AG08395 (cell line): Measurements from ENCODE around the gene SPATA2L.
"Not testable (repeated sequence)": the region's sequence is repeated elsewhere in the genome, so short reads cannot be mapped to it uniquely, and the experiment has no call there.

Source experiments
- DNase-seq: peaks from one replicate; pipeline ENCODE4 v3.0.0; 2012; ENCODE audit warnings: mixed read lengths, low spot score

SPATA2L gene

DNA sequence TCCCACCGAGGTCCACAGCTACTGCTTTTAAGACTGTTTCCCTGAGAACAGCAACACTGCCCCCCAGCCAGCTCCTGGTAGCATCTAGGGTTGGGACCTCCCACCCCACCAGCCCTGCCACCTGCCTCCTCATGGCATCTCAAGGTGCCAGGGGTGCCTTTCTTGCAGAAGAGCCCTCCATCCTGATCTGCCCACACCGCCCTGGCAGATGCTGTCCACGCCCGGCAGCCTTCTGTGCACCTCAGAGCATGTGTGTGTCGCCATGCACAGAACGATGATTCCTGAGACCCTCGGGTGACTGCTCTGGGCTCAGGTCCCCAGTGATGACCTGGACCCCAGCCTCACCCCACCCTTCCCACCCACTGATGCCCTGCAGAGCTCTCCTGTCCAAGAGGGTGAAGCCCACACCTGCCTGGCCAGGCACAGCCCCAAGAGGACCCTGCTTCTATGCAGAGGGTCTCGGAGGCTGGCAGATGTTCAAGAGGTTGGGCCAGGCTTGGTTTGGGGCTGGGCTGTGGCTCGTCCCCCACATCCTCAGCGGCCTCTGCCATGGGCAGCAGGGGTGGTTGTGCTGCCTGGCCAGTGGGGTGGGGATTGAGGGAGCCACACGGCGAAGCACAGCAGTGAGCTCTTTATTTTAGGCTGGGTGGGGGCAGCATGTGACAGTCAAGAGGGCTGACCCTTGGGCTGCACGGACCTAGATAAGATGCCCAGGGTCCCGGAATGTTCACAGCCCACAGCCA is 5.2 kb upstream of the SPATA2L start:
- DNase-seq: no peak

DNA sequence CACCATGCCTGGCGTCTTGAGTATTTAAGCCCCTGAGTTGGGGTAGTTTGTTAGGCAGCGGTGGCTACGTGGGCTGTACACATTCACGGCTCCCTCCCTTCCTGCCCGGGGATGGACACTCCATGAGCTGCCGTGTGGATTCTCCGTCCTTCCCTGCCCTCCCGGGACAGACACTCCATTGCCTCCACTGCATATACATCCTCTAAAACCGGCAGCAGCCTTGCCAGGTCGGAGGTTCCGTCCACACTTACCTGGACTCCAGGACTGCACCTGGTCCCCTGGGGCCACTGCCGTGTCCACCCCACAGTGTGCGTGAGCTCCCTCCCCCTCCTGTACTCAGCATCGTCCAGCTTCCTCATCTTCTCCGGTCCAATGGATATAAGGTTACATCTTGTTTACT is 3.5 kb upstream of the SPATA2L start:
- no peak for DNase-seq

DNA sequence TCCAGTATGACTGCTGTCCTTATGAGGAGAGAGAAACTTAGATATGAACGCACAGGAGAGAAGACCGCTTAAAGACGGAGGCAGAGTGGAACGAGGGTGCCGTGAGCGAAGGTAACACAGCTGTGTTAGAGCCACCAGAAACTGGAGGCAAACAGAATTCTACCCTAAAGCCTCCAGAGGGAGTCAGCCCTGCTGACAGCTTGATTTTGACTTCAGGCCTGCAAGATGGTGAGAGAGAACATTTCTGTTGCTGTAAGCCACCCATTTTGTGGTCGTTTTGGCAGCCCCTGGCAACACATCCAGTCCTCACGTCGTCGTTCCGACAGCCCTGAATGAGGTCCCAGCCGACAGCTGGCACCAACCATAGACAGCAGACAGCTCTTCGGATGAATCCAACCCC is 2.8 kb upstream of the SPATA2L start:
- no peak for DNase-seq

DNA sequence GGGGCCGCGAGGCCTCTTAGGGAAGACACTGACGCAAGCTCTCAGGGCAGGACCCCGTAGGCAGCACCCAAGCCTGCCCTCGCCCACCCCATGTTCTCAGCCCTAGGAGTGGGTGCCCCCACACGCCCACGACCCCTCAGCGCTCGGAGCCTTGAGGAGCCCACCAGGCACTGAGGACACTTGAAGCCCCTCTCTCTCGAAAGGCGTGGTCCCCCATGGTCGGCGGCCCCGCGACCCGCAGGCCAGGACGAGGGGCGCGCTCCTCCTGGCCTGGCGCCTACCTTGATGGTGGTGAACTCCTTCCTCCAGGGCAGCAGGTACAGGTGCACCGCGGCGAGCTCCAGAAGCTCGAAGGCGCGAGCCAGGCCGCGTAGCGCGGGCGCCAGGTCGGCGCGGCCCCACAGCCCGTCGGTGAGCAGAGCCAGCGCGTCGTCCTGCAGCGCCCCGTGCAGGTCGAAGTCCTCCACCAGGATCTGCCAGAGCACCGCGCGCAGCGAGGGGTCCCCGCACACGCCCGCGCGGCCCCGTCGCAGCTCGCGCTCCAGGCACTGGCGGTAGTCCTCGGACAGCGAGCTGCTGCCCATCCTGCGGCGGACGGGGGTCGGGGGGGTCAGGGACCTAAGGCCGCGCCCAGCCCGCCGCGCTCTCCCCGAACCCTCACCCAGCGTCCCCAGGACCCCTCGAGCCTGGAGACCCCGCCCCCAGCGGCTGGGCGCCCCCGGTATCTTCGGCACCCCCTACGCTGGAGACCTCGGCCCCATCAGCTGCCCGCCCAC is 668 bp downstream of the SPATA2L start:
- peak; percentile 27 for DNase-seq

DNA sequence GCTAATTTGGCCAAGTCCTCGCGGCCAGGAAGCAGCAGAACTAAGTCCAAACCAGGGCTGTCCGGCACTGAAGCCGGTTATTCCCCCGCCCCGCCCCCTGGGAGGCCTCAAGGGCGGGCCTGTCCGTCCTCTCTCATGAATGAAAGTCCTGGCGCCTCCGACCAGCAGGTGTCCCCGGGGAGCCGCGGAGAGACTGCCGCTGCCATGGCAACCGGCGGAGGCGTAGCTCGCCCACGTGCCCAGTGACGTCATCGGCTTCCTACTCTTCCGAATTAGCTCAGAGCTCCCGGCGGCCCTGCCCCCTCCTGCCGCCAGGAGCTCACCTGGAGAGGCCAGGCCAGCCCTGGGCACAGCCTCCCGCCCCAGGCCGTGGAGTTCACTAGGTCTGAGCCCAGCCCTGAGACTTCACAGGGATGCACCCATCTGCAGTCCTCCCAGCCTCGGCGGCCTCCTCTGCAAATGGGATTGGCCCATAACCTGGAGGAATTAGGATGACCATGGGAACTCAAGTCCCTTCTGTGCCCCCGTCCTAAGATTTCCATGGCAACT is 1.3 kb downstream of the SPATA2L start:
- peak; percentile 98 for DNase-seq

DNA sequence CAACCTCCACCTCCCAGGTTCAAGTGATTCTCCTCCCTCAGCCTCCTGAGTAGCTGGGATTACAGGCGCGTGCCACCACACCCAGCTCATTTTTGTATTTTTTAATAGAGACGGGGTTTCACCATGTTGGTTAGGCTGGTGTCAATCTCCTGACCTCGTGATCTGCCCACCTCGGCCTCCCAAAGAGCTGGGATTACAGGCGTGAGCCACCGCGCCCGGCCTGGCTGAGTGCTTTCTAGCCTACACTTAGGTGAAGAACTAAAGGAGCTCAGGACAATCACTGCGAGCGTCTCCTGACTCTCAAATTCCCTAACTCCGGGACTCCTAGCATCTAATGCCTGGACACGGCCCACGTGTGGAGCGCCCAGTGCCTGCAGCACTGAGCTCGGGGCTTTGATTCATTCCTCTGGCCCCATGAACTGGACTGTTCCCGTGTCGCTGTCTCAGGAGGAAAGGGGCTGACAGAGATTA is 1.8 kb downstream of the SPATA2L start:
- DNase-seq: not testable (repeated sequence)

DNA sequence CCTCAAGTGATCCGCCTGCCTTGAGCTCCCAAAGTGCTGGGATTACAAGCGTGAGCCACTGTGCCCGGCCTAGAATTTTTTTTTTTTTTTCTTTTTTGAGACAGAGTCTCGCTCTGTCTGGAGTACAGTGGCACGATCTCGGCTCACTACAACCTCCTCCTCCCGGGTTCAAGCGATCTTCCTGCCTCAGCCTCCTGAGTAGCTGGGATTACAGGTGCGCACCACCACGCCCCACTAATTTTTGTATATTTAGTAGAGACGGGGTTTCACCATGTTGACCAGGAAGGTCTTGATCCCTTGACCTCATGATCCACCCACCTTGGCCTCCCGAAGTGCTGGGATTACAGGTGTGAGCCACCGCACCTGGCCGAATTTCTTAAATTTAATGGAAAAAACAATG is 2.8 kb downstream of the SPATA2L start:
- DNase-seq: not testable (repeated sequence)

DNA sequence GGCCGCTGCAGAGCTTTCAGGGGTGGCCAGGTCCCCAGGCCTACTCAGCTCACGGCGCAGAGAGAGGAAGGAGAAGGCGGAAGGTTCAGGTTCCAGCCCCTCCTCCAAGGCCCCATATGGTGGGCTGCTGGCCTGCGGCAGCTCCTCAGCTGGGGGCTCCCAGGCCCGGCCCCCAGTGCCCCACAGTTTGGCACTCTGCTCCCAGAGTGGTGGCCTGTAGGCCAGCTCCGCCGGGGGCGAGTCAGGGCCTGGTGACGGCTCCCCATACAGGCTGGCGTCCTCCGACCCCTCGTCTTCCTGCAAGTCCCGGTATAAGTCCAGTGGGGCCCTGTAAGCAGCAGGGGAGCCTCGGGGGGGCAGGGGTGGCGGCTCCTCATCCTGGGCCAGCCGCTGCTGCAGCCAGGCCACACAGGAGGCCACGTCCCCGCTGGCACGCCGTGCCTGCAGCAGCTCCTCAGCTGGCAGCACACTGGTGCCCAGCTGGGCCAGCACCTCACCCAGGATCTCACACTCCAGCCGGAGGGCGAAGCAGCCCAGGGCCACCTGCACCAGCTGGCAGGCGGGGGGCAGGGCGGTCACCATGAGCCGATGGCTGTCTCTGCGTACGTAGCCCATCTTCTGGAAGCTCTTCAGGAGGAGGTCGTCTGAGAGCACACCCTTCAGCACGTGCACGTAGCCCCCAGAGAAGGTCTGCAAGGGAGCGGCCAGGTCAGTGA is 3.7 kb downstream of the SPATA2L start:
- DNase-seq: no peak

DNA sequence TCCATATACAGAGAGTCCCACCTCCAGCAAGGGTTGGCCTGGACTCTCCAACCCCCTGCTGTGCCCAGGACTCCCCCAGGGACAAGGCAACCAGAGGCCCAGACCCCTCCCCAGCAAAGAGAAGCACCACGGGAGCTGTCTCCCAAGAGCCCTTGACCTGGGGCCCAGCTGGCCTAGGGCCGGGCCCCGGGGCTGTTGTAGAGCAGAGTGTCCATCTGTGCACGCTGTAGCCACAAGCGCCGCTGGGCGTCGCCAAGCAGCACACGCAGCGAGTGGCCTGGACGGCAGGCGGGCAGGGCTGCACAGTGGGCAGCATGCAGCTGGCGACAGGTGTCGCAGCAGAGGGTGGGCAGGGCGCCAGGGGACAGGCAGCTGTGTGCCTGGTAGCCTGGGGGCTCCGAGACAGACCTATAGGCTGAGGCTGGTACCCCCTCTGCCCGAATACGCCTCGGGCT is 4.3 kb downstream of the SPATA2L start:
- DNase-seq: no peak

DNA sequence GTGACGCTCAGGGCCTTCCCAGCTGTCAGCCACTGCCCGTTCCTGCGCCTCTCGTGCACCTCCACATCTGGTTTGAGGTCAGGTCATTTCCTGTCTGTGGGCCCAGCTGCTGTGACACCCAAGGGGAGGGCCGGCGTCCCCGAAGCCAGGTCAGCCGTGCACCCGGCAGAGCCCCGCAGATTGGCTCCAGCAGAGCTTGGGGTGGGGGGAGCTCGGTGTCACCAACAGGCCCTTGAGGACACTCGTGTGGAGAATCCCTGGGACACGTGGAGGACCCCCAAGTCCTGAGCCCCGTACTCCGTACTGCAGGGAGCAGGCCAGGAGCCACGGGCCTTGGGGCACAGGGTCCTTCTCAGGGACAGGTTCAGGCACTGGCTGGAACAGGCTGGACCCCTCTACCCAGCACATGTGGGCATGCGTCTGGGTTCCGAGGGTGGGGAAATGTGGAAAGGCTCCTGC is 4.8 kb downstream of the SPATA2L start:
- no peak for DNase-seq

DNA sequence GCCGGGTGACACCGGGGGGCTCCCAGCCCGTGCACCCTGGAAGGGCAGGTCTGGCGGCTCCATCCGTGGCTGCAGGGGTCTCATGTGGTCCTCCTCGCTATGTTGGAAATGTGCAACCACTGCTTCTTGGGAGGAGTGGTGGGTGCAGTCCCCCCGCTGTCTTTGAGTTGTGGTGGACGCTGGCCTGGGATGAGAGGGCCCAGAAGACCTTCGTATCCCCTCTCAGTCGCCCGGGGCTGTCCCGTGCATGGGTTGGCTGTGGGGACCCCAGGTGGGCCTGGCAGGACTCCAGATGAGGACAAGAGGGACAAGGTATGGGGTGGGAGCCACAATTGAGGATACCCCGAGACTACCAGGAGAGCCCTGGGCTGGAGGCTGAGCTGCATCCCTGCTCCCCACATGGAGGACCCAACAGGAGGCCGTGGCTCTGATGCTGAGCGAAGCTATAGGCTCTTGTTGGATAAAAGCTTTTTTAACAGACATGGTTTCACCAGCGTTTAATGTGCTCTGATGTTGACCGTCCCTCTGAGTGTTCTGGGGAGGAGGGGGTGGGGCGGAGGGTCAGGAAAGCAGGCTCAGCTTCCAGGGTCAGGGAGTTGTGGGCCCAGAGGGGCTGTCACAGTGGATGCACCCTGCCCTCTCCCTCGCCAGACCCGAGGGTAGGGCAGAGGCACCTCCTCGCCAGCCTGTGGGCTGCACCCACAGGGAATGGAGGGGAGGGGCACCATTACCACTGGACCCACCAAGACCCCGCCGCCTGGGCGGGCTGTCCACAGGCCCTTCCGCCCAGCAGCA is 5.4 kb downstream of the SPATA2L start:
- no peak for DNase-seq

DNA sequence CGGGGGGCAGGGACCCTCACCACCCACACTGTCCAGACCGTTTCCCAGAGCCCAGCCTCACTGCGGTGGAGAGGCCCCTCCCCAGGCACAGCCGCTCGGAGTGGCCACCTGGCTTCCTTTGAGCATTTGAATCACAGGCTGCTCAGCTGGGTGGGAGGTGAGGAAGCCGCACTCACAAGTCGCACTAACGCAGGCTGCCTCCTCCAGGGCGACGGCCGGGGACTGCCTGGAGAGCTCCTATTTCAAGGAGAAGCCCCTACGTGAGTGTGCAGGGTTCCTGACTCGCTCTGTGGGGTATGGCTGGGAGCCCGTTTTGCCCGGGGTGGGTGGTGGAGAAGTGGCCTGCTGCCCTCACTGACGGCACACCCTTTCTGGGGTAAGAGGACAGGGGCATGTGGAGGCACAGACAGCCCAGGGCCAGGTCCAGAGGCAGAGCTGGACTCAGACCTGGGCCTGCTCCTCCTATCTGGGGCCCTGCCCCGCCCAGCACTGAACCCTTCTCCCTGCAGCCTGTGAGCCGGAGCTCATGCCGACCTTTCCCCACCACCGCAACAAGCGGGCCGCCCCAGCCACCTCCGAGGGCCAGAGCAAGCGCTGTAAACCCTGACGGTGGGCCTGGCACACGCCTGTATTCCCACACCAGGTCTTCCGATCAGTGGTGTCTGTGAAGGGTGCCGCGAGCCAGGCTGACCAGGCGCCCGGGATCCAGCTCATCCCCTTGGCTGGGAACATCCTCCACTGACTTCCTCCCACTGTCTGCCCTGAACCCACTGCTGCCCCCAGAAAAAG is 6.2 kb downstream of the SPATA2L start:
- no peak for DNase-seq

DNA sequence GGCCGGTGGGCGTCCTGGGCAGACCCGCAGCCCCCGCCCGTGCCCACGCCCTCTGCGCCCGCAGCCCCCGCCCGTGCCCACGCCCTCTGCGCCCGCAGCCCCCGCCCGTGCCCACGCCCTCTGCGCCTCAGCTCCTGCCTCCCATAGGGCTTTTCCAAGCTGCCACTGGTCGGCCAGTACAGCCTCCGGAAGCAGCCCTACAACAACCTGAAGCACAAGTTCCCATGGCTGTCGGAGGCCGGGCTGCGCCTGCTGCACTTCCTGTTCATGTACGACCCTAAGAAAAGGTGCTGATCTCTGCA is 6.8 kb downstream of the SPATA2L start:
- not testable (repeated sequence) for DNase-seq

DNA sequence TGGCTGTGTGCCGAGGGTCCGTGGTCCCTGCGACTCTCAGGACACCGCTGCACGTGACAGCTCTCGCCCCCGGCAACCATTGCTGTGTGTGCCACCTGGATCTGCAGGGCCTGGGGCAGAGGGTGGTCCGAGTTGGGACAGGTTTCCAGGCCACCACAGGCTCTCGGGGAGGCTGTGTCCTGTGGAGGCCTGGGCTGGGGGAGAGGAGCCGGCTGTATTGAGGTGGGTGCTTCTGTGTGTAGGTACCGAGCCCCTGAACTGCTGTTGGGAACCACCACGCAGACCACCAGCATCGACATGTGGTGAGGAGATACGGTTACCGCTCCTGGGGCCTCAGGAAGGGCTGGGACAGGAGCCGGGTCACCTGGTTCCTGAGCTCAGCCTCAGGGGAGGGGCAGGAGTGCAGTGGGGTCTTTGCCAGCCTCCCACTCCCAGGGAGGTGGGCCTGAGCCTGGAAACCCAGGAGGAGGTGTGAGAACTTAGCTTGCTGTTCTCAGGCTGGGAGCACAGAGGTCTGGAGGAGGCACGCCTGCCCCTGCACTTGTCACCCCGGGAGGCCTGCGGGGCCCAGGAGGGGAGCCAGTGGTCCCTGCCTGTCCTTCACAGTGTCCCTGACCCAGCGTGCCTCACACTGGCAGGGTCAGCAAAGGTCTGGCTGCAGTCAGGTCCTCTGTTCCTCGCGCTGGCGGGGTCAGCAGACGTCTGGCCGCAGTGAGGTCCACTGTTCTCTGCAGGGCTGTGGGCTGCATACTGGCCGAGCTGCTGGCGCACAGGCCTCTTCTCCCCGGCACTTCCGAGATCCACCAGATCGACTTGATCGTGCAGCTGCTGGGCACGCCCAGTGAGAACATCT is 7.3 kb downstream of the SPATA2L start:
- DNase-seq: no peak

DNA sequence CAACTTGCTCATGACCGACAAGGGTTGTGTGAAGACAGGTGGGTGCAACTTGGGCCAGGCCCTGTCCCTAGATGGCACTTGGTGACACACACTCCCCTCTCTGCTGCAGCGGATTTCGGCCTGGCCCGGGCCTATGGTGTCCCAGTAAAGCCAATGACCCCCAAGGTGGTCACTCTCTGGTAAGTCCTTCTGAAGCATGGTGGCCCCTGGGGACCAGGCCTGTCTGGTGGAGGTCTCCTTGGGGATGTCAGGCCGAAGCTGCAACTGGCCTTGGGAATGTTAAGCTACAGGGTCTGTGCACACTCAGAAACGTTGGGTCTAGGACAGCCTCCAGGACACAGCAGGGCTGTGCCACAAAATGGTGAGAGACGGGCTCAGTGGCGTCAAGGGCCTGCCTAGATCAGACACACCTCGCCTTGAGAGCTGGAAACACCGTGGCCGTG is 8.2 kb downstream of the SPATA2L start:
- DNase-seq: no peak

DNA sequence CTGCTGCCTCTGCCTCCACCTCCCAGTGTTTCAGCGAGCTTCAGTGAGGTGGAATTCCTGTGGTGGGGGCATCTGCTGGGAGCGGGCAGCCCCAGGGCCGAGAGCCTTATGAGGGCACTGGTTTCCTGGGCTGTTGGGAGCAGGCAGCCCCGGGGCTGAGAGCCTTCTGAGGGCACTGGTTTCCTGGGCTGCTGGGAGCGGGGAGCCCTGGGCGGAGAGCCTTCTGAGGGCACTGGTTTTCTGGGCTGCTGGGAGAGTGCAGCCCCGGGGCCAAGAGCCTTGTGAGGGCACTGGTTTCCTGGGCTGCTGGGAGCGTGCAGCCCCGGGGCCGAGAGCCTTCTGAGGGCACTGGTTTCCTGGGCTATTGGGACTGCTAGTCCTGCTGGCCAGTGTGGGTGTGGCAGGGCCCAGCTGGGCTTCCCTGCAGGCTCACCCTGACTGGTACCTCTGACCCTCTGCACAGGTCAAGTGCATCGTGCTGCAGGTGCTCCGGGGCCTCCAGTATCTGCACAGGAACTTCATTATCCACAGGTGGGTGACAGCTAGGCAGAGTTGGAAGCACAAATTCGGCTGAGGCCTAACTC is 9.4 kb downstream of the SPATA2L start:
- no peak for DNase-seq

DNA sequence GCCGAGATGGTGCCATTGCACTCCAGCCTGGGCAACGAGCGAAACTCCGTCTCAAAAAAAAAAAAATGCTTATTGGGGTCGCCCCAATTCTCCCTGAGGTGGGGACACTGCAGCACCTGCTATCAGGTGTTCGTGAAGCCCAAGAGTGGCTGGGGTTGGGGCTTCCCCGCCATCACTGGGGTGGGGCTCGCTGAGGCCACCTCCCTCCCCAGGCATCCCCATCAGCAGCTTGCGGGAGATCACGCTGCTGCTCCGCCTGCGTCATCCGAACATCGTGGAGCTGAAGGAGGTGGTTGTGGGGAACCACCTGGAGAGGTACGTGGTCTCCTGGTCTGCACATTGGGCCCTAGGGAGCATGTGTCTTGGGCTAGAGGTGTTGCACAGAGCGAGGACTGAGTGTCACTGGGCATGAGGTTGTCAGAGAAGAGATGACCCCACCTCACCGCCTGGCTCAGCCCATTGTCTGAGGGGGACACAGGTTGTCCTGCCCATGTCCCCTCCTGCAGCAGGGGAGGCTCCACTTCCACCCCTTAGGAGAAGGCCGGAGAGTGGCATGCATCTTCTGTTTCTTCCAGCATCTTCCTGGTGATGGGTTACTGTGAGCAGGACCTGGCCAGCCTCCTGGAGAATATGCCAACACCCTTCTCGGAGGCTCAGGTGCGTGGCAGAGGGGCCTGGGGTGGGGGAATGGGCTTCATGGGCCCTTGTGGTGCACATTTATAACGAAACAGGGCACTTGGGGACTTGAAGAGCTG is 10.1 kb downstream of the SPATA2L start:
- DNase-seq: no peak

DNA sequence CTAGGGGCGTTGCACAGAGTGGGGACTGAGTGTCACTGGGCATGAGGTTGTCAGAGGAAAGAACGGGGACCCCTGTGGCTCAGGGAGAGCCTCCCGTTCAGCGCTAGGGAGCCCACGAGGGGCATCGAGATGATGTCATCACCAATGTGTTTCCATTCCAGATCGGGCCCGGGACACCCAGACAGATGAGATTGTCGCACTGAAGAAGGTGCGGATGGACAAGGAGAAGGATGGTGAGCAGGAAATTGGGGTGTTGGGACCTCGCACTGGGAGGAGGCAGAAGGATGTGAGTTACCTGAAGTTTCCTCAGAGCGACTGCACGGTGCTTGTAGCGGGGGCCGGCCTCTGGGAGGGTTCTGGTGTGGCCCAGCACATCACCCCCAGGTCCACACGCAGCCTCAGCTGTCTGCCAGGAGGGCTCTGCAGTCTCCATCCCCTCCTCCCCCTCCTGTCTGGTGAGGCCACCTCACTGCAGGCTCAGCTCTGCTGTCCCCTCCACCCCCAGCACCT is 11.1 kb downstream of the SPATA2L start:
- no peak for DNase-seq
